Choroid plexus epithelial cell (primary cell): ENCODE data around the gene KRT80.

Experiments
- DNase-seq: peaks from one replicate; pipeline ENCODE4 v3.0.0-alpha.2; 2010; ENCODE audit warnings: low read depth
- H3K4me3 ChIP-seq: 2 replicates; pipeline ENCODE4 v1.5.1; 2011; ENCODE audit warnings: low read depth, mild to moderate bottlenecking, control low read depth, low read length, moderate library complexity
- CTCF ChIP-seq: conservative IDR thresholded peaks from 2 replicates; pipeline ENCODE4 v1.5.1; 2011; ENCODE audit warnings: low read depth, mild to moderate bottlenecking, control low read depth, inconsistent platforms, low read length, moderate library complexity

The KRT80 gene

GRCh38 chr12:52236386-52237050 is 44.7 kb upstream of the KRT80 start:
- H3K4me3 ChIP-seq: no peak overlapping the region
- DNase-seq: no peak
- no peak for TF ChIP-seq CTCF

- DNase-seq: no peak
- no peak for TF ChIP-seq CTCF
- no peak overlapping the region for H3K4me3 ChIP-seq
Observed at GRCh38 chr12:52235822-52236361, 44.1 kb upstream of the KRT80 start.

- TF ChIP-seq CTCF: no peak
- H3K4me3 ChIP-seq: no peak overlapping the region
Observed at GRCh38 chr12:52235001-52235764, 43.4 kb upstream of the KRT80 start.

GRCh38 chr12:52234223-52234810 is 42.5 kb upstream of the KRT80 start:
- no peak for TF ChIP-seq CTCF
- no peak for DNase-seq
- no peak overlapping the region for H3K4me3 ChIP-seq

More at GRCh38 chr12:52235001-52235764, 43.4 kb upstream of the KRT80 start:
- no peak for DNase-seq

GRCh38 chr12:52233462-52234207 is 41.8 kb upstream of the KRT80 start:
- no peak for TF ChIP-seq CTCF
- peak overlapping the region; percentile 51 for H3K4me3 ChIP-seq
- DNase-seq: no peak

- H3K4me3 ChIP-seq: peak within 1 kb of the TSS; percentile 51
- TF ChIP-seq CTCF: peak; percentile 21
Observed at GRCh38 chr12:52232674-52233461, 41.1 kb upstream of the KRT80 start, which contains the start of gene KRT7. Gene KRT7, plus strand, starts transcription at chr12:52233243. Its CDS starts 54 bp downstream, at chr12:52233297.

More at GRCh38 chr12:52232674-52233461, 41.1 kb upstream of the KRT80 start, which contains the start of gene KRT7:
- DNase-seq: no peak
